Kidney (tissue), 14 donors: ENCODE data around the gene CCDC141. TPM values are rescaled to one million over a fixed set of nuclear protein-coding genes. Genes with fewer than 3 reads are reported as not detected.

ENCODE experiments used
- DNase-seq, 5 donors: peaks; one replicate each; pipeline ENCODE4 v3.0.0-alpha.2; 2013 to 2020
- FAIRE-seq: peaks from 2 replicates; lab custom pipeline; 2012; peaks lifted over from hg19 to GRCh38; lab: Jason Lieb, UNC
- H3K27ac ChIP-seq, 2 donors: one replicate each; pipeline ENCODE4 v1.7.0; 2013; ENCODE audit warnings: low read depth in 2 of 2, low read length in 2 of 2, inconsistent platforms in 1 of 2
- H3K27me3 ChIP-seq: one replicate; pipeline ENCODE4 v1.7.1; 2013; ENCODE audit warnings: low read length, inconsistent platforms; ENCODE audit not compliant: control insufficient read depth, insufficient read depth
- H3K36me3 ChIP-seq, 3 donors: one replicate each; pipeline versions ENCODE4 v1.7.0 to v1.7.1; 2013; ENCODE audit warnings: low read length in 3 of 3, control low read depth in 1 of 3, inconsistent platforms in 1 of 3; ENCODE audit not compliant: insufficient read depth in 3 of 3, control insufficient read depth in 2 of 3
- H3K4me1 ChIP-seq, 3 donors: one replicate each; pipeline versions ENCODE4 v1.7.0 to v1.7.1; 2013; ENCODE audit warnings: low read length in 3 of 3, inconsistent platforms in 1 of 3, low read depth in 1 of 3; ENCODE audit not compliant: control insufficient read depth in 2 of 3, insufficient read depth in 2 of 3
- H3K4me3 ChIP-seq, 3 donors: one replicate each; pipeline versions ENCODE4 v1.7.0 to v1.8.1; 2013; ENCODE audit warnings: low read length in 3 of 3, control low read depth in 1 of 3, inconsistent platforms in 1 of 3
- H3K9ac ChIP-seq, 3 donors: one replicate each; pipeline versions ENCODE4 v1.7.0 to v1.7.1; 2013; ENCODE audit warnings: low read length in 3 of 3, control low read depth in 1 of 3, inconsistent platforms in 1 of 3
- H3K9me3 ChIP-seq, 3 donors: one replicate each; pipeline versions ENCODE4 v1.7.0 to v1.7.1; 2013; ENCODE audit warnings: low read length in 3 of 3, control low read depth in 1 of 3, inconsistent platforms in 1 of 3; ENCODE audit not compliant: control insufficient read depth in 2 of 3, insufficient read depth in 1 of 3
- intact Hi-C: fragments of 100-400 bp; cut with DNase I; formaldehyde crosslinking; loops from one replicate; pipeline ENCODE4 v1.11.1; 2022
- polyA plus RNA-seq: library from polyadenylated mRNA; stranded (reverse); fragments of 350-450 nt; fragmentation: Illumina TruSeq; extraction: RNeasy Lipid Tissue Mini Kit (QIAGEN cat#74804); gene quantifications from one replicate; pipeline ENCODE4 v1.2.3, GENCODE V29; 2014; ENCODE audit warnings: low read depth, low replicate concordance; ENCODE audit not compliant: insufficient read depth
- total RNA-seq: library from RNA; stranded (reverse); fragmentation: NEBNext Ultra II Directional; extraction: Animal tissue kit (Norgen Biotek cat#: 25700); gene quantifications from one replicate; pipeline ENCODE4 v1.2.1, GENCODE V29; 2021
- TF ChIP-seq, protein P1 (sequence below): IDR thresholded peaks from 3 replicates; pipeline ENCODE4 v1.5.1; 2012; ENCODE audit warnings: mild to moderate bottlenecking, moderate library complexity, borderline replicate concordance; ENCODE audit not compliant: insufficient read depth; ENCODE audit errors: extremely low read depth
- donor health status: control.
- donor health status: control.
- donor health status: control.
- donor health status: control.
- donor health status: control.
- donor health status: DM: yes; HTN: yes; CAD: no.
- donor health status: Normal renal cell carcinoma (clear cell type).

CCDC141 gene
- total and polyA plus RNA-seq, 2 donors from 2014 or later: 3.0 TPM; not detected in 1

DNA sequence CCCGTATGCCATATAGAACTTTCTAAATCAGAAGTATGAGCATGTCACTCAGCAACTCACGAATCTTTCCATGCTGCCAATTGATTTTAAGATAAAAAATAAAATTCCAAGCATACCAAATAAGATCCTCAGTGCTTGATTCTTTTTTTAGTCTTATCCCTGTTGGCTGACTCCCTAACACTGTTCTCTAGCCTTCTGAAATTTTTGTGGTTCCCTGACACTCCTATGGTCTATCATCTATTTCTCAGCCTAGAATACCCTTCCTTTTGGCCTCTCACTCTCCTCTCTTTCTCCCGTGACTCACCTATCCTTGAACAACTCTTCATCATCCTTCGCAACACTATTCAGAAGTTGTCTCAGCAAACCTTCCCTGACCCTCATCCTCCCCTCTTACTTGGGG lies 50.5 kb downstream of the CCDC141 start:
- FAIRE-seq (no peak), DNase-seq (no peak)
- Histone ChIP-seq H3K27ac (no peak overlapping the region), H3K4me1 (no peaks in the 10 kb centered on the region), H3K27me3 (no peaks in the 10 kb centered on the region), H3K9me3 (no peaks in the 10 kb centered on the region), H3K36me3 (no peaks in the 10 kb centered on the region), H3K9ac (no peak overlapping the region), H3K4me3 (no peak overlapping the region)
- intact Hi-C loops: no loop called here
- TF ChIP-seq, protein P1, sequence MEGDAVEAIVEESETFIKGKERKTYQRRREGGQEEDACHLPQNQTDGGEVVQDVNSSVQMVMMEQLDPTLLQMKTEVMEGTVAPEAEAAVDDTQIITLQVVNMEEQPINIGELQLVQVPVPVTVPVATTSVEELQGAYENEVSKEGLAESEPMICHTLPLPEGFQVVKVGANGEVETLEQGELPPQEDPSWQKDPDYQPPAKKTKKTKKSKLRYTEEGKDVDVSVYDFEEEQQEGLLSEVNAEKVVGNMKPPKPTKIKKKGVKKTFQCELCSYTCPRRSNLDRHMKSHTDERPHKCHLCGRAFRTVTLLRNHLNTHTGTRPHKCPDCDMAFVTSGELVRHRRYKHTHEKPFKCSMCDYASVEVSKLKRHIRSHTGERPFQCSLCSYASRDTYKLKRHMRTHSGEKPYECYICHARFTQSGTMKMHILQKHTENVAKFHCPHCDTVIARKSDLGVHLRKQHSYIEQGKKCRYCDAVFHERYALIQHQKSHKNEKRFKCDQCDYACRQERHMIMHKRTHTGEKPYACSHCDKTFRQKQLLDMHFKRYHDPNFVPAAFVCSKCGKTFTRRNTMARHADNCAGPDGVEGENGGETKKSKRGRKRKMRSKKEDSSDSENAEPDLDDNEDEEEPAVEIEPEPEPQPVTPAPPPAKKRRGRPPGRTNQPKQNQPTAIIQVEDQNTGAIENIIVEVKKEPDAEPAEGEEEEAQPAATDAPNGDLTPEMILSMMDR: no peak

DNA sequence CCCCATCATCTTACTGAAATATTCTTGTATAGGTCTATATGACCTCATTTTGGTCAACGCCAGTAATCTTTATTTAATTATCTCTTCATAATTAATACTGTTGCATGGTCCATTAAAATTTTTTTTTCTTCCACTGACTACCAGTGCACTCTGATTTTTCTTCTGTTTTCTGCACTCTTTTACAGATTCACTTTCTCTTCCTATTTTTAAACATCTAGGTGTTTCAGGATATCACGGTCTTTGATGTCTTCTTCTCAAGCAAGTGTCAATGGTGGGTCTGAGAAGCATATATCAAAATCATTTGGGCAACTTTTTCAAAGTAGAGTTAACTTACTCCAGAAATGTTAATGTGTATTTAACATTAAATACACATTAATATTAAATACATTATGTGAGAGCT lies 51.4 kb downstream of the CCDC141 start:
- H3K36me3 ChIP-seq: no peaks in the 10 kb centered on the region
- FAIRE-seq (no peak), DNase-seq (no peak)
- no peak overlapping the region for H3K4me3 ChIP-seq
- intact Hi-C loops: no loop called here
- no peaks in the 10 kb centered on the region for H3K4me1 ChIP-seq
- peaks cover 0 to 3% (median 0%) of the 10 kb centered on the region in 3 donors for H3K9me3 ChIP-seq
- no peak overlapping the region for H3K27ac ChIP-seq
- H3K27me3 ChIP-seq: no peaks in the 10 kb centered on the region
- TF ChIP-seq, protein P1: no peak
- H3K9ac ChIP-seq: no peak overlapping the region

- H3K27me3 ChIP-seq: no peaks in the 10 kb centered on the region
- peaks cover 0 to 3% (median 2%) of the 10 kb centered on the region in 3 donors for H3K9me3 ChIP-seq
- H3K4me3 ChIP-seq: no peak overlapping the region
- FAIRE-seq (no peak), DNase-seq (no peak)
- no peaks in the 10 kb centered on the region for H3K36me3 ChIP-seq
- no peak overlapping the region for H3K9ac ChIP-seq
- TF ChIP-seq, protein P1: no peak
- no peak overlapping the region for H3K27ac ChIP-seq
- intact Hi-C loops: no loop called here
- H3K4me1 ChIP-seq: no peaks in the 10 kb centered on the region
Measured at GRCh38 chr2:178997477-178997876, 52.5 kb downstream of the CCDC141 start.

- Histone ChIP-seq H3K9me3 (peaks cover 0 to 3% (median 2%) of the 10 kb centered on the region in 3 donors), H3K4me3 (no peak overlapping the region), H3K9ac (no peak overlapping the region), H3K36me3 (no peaks in the 10 kb centered on the region), H3K27me3 (no peaks in the 10 kb centered on the region), H3K27ac (no peak overlapping the region), H3K4me1 (no peaks in the 10 kb centered on the region)
- FAIRE-seq (no peak), DNase-seq (no peak)
- TF ChIP-seq, protein P1: no peak
- intact Hi-C loops: no loop called here
Measured at GRCh38 chr2:178997067-178997466, 52.9 kb downstream of the CCDC141 start.
